HepG2 (cell line): ENCODE measurements around the gene CD9. TPM values are rescaled to one million over a fixed set of nuclear protein-coding genes. Genes with fewer than 3 reads are reported as not detected.
A peak's percentile ranks its signal among the peaks of the same experiment; 100 is the strongest.

Experiments
- GLI4 ChIP-seq: sonication (generic); formaldehyde crosslinking; IDR thresholded peaks from 2 replicates; pipeline ENCODE4 v1.5.1; 2020; ENCODE audit warnings: missing genetic modification reagents, mild to moderate bottlenecking, moderate library complexity, borderline replicate concordance
- NFATC3 ChIP-seq: sonication (generic); formaldehyde crosslinking; IDR thresholded peaks from 2 replicates; pipeline ENCODE4 v1.5.1; 2020; ENCODE audit warnings: mild to moderate bottlenecking, missing genetic modification reagents
- TARDBP ChIP-seq: sonication (generic); formaldehyde crosslinking; IDR thresholded peaks from 2 replicates; pipeline ENCODE4 v1.8.0; 2022; ENCODE audit warnings: mild to moderate bottlenecking, missing genetic modification reagents
- ZFP36L1 ChIP-seq: sonication (generic); formaldehyde crosslinking; IDR thresholded peaks from 2 replicates; pipeline ENCODE4 v1.8.0; 2022; ENCODE audit warnings: mild to moderate bottlenecking, missing genetic modification reagents, moderate library complexity
- ZNF350 ChIP-seq: sonication (generic); formaldehyde crosslinking; IDR thresholded peaks from 2 replicates; pipeline ENCODE4 v1.4.0; 2020; ENCODE audit warnings: mild to moderate bottlenecking, low read depth, missing genetic modification reagents, borderline replicate concordance
- ZNF576 ChIP-seq: sonication (generic); formaldehyde crosslinking; IDR thresholded peaks from 2 replicates; pipeline ENCODE4 v1.4.0; 2020; ENCODE audit warnings: mild to moderate bottlenecking, missing genetic modification reagents
- ZNF788 ChIP-seq: sonication (generic); formaldehyde crosslinking; IDR thresholded peaks from 2 replicates; pipeline ENCODE4 v1.5.0; 2020; ENCODE audit warnings: mild to moderate bottlenecking, missing genetic modification reagents, borderline replicate concordance
- ZSCAN25 ChIP-seq: sonication (generic); formaldehyde crosslinking; IDR thresholded peaks from 2 replicates; pipeline ENCODE4 v1.8.0; 2022; ENCODE audit warnings: mild to moderate bottlenecking, missing genetic modification reagents
- polyA plus RNA-seq, 8 experiments: library from polyadenylated mRNA; depleted of rRNA in 3 of 8; stranded (reverse) in 7 of 8; unstranded in 1 of 8; fragments of >200 nt; fragmentation: Illumina TruSeq in 4 of 8; extraction: Trizol in 4 of 8; gene quantifications; 2 replicates each; pipeline versions ENCODE4 v1.2.1 to v1.2.3, GENCODE V29; 2011 to 2016; ENCODE audit warnings: low read depth in 4 of 8, missing spikeins in 1 of 8, mixed read lengths in 1 of 8; ENCODE audit not compliant: insufficient read depth in 1 of 8
- total RNA-seq, 5 experiments: library from RNA; depleted of rRNA; stranded (reverse); fragments of >200 nt; fragmentation: Illumina TruSeq; extraction: Trizol; gene quantifications; 2 replicates each; pipeline ENCODE4 v1.2.3, GENCODE V29; 2016; ENCODE audit warnings: low read depth in 1 of 5
- TF ChIP-seq, protein P1 (sequence below): sonication (generic); formaldehyde crosslinking; IDR thresholded peaks from 2 replicates; pipeline ENCODE4 v1.4.0; 2020; ENCODE audit warnings: mild to moderate bottlenecking, missing genetic modification reagents
- TF ChIP-seq, protein P2 (sequence below): sonication (generic); formaldehyde crosslinking; IDR thresholded peaks from 2 replicates; pipeline ENCODE4 v1.5.0; 2020; ENCODE audit warnings: mild to moderate bottlenecking, missing genetic modification reagents, moderate library complexity

CD9 gene
- total and polyA plus RNA-seq, 2 of the 13 experiments (the other 11 are each of a cell fraction or from before 2014, with no cell fraction given) = 5.8 to 38.3 TPM

- TF ChIP-seq, protein P1, sequence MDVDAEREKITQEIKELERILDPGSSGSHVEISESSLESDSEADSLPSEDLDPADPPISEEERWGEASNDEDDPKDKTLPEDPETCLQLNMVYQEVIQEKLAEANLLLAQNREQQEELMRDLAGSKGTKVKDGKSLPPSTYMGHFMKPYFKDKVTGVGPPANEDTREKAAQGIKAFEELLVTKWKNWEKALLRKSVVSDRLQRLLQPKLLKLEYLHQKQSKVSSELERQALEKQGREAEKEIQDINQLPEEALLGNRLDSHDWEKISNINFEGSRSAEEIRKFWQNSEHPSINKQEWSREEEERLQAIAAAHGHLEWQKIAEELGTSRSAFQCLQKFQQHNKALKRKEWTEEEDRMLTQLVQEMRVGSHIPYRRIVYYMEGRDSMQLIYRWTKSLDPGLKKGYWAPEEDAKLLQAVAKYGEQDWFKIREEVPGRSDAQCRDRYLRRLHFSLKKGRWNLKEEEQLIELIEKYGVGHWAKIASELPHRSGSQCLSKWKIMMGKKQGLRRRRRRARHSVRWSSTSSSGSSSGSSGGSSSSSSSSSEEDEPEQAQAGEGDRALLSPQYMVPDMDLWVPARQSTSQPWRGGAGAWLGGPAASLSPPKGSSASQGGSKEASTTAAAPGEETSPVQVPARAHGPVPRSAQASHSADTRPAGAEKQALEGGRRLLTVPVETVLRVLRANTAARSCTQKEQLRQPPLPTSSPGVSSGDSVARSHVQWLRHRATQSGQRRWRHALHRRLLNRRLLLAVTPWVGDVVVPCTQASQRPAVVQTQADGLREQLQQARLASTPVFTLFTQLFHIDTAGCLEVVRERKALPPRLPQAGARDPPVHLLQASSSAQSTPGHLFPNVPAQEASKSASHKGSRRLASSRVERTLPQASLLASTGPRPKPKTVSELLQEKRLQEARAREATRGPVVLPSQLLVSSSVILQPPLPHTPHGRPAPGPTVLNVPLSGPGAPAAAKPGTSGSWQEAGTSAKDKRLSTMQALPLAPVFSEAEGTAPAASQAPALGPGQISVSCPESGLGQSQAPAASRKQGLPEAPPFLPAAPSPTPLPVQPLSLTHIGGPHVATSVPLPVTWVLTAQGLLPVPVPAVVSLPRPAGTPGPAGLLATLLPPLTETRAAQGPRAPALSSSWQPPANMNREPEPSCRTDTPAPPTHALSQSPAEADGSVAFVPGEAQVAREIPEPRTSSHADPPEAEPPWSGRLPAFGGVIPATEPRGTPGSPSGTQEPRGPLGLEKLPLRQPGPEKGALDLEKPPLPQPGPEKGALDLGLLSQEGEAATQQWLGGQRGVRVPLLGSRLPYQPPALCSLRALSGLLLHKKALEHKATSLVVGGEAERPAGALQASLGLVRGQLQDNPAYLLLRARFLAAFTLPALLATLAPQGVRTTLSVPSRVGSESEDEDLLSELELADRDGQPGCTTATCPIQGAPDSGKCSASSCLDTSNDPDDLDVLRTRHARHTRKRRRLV = no peak
- no peak for TF ChIP-seq ZFP36L1 (CRISPR knock-in tag)
- TF ChIP-seq ZNF350 (CRISPR knock-in tag) = no peak
- no peak for TF ChIP-seq ZNF576 (CRISPR knock-in tag)
- peak; percentile 90 for TF ChIP-seq ZSCAN25 (CRISPR knock-in tag)
- no peak for TF ChIP-seq ZNF788
- TF ChIP-seq GLI4 (CRISPR knock-in tag) = no peak
- TF ChIP-seq TARDBP (CRISPR knock-in tag) = no peak
- TF ChIP-seq, protein P2, sequence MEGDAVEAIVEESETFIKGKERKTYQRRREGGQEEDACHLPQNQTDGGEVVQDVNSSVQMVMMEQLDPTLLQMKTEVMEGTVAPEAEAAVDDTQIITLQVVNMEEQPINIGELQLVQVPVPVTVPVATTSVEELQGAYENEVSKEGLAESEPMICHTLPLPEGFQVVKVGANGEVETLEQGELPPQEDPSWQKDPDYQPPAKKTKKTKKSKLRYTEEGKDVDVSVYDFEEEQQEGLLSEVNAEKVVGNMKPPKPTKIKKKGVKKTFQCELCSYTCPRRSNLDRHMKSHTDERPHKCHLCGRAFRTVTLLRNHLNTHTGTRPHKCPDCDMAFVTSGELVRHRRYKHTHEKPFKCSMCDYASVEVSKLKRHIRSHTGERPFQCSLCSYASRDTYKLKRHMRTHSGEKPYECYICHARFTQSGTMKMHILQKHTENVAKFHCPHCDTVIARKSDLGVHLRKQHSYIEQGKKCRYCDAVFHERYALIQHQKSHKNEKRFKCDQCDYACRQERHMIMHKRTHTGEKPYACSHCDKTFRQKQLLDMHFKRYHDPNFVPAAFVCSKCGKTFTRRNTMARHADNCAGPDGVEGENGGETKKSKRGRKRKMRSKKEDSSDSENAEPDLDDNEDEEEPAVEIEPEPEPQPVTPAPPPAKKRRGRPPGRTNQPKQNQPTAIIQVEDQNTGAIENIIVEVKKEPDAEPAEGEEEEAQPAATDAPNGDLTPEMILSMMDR = peak; percentile 24; the same call in 1 of the 2 replicates
- TF ChIP-seq NFATC3 = no peak
Observed at GRCh38 chr12:6178981-6179761, 21.0 kb upstream of the CD9 start (continued).
